Caco-2 (cell line): ENCODE measurements around the gene PNPLA8. TPM values are rescaled to one million over a fixed set of nuclear protein-coding genes. Genes with fewer than 3 reads are reported as not detected.

Experiments
- BruUV-seq: library from RNA; stranded (reverse); fragments of 400-500 nt; replicated peaks from 2 replicates; lab custom pipeline; 2021; lab: Mats Ljungman, UMichigan
- CTCF ChIA-PET: fragments of 300-600 bp; sonication (Branson Sonifier 250); formaldehyde crosslinking; loops from one replicate; lab custom pipeline; 2022; ENCODE audit warnings: antibody characterized with exemption; lab: Charles Lee
- POLR2A ChIA-PET: fragments of 300-600 bp; sonication (Branson Sonifier 250); formaldehyde crosslinking; loops from one replicate; lab custom pipeline; 2022; ENCODE audit warnings: antibody characterized with exemption; lab: Charles Lee
- DNase-seq, 2 experiments: peaks; one replicate each; pipeline versions ENCODE4 v3.0.0 to v3.0.0-alpha.2; 2020 to 2022
- H3K27me3 ChIP-seq: replicated peaks from 2 replicates; pipeline ENCODE4 v1.6.0; 2011; ENCODE audit warnings: low read length; ENCODE audit not compliant: control insufficient read depth, insufficient read depth
- H3K36me3 ChIP-seq: 2 replicates; pipeline ENCODE4 v1.5.1; 2011; ENCODE audit warnings: low read length; ENCODE audit not compliant: control insufficient read depth, insufficient read depth
- H3K4me1 ChIP-seq: fragments of 250-450 bp; sonication (Bioruptor Pico); 2 replicates; pipeline ENCODE4 v1.5.1; 2020; ENCODE audit warnings: mild to moderate bottlenecking
- H3K4me3 ChIP-seq: 2 replicates; pipeline ENCODE4 v1.5.1; 2011; ENCODE audit warnings: low read depth, mild to moderate bottlenecking, control low read depth, low read length
- H3K9me3 ChIP-seq: fragments of 250-450 bp; sonication (Bioruptor Pico); 2 replicates; pipeline ENCODE4 v1.5.1; 2020; ENCODE audit warnings: mild to moderate bottlenecking, moderate library complexity
- H3K27ac Mint-ChIP-seq: one replicate; pipeline ENCODE4 v1.8.0; 2022; ENCODE audit warnings: mixed read lengths; ENCODE audit not compliant: unreplicated experiment
- H3K27me3 Mint-ChIP-seq: one replicate; pipeline ENCODE4 v1.8.0; 2022; ENCODE audit warnings: mixed read lengths; ENCODE audit not compliant: insufficient read depth, unreplicated experiment
- H3K36me3 Mint-ChIP-seq: one replicate; pipeline ENCODE4 v1.8.0; 2022; ENCODE audit warnings: mild to moderate bottlenecking, mixed read lengths; ENCODE audit not compliant: insufficient read depth, unreplicated experiment
- H3K4me1 Mint-ChIP-seq: one replicate; pipeline ENCODE4 v1.8.0; 2022; ENCODE audit warnings: low read depth, mixed read lengths; ENCODE audit not compliant: unreplicated experiment
- H3K4me3 Mint-ChIP-seq: one replicate; pipeline ENCODE4 v1.8.0; 2022; ENCODE audit warnings: mild to moderate bottlenecking, moderate library complexity, mixed read lengths; ENCODE audit not compliant: unreplicated experiment
- H3K9me3 Mint-ChIP-seq: one replicate; pipeline ENCODE4 v1.8.0; 2022; ENCODE audit warnings: mixed read lengths; ENCODE audit not compliant: unreplicated experiment
- CTCF ChIP-seq, 2 experiments: fragments of 200-600 bp in 1 of 2; IDR thresholded peaks; 1 replicate in 1 of 2; 2 replicates in 1 of 2; pipeline versions ENCODE4 v1.5.1 to v1.8.0; 2011 to 2022; ENCODE audit warnings: antibody characterized with exemption in 1 of 2, control low read depth in 1 of 2, inconsistent platforms in 1 of 2, low read depth in 1 of 2, low read length in 1 of 2, mild to moderate bottlenecking in 1 of 2, moderate library complexity in 1 of 2; ENCODE audit not compliant: insufficient read depth in 1 of 2, severe bottlenecking in 1 of 2, unreplicated experiment in 1 of 2
- intact Hi-C: fragments of 100-400 bp; cut with micrococcal nuclease; formaldehyde crosslinking; loops from one replicate; pipeline ENCODE4 v1.10.0; 2022; ENCODE audit not compliant: unreplicated experiment
- total RNA-seq: library from RNA; stranded (reverse); gene quantifications from 2 replicates; pipeline ENCODE4 v1.2.3, GENCODE V29; 2022

PNPLA8 gene
- total RNA-seq, 1 experiment from 2014 or later, result 15.3 TPM

GRCh38 chr7:108497082-108497725, 28.7 kb downstream of the PNPLA8 start:
- no peak overlapping the region for H3K4me3 ChIP-seq
- Mint-ChIP-seq H3K27ac (no peak overlapping the region), H3K27me3 (no peaks in the 10 kb centered on the region), H3K4me1 (no peaks in the 10 kb centered on the region), H3K9me3 (no peaks in the 10 kb centered on the region), H3K4me3 (no peak overlapping the region), H3K36me3 (peaks cover 27% of the 10 kb centered on the region)
- no TSS peak for BruUV-seq
- H3K9me3 ChIP-seq, result no peaks in the 10 kb centered on the region
- intact Hi-C loops, result loop anchor here (1.0 kb wide), 4 partner anchors 37 to 383 kb away; no protein-coding TSS in a partner anchor
- no peaks in the 10 kb centered on the region for H3K36me3 ChIP-seq
- H3K4me1 ChIP-seq, result no peaks in the 10 kb centered on the region
- CTCF ChIA-PET, result interaction anchor here (1.0 to 1.2 kb wide), 10 partner anchors 13 to 383 kb away, joined by 3 to 7 read pairs (median 3); partner anchors contain the start of genes DNAJB9 and PNPLA8
- POLR2A ChIA-PET, result interaction anchor here (1.0 kb wide), 1 partner anchor 29 kb away, joined by 5 read pairs; the partner anchor contains the start of gene PNPLA8
- H3K27me3 ChIP-seq, result no peaks in the 10 kb centered on the region
- DNase-seq, result peak in 1 of 2 experiments; percentile 70
- TF ChIP-seq CTCF (IDR thresholded peaks at IDR 0.05; ENCODE audit: insufficient read depth in 1 of 2, low read depth in 1 of 2, low read length in 1 of 2, severe bottlenecking in 1 of 2, unreplicated experiment in 1 of 2), result peak; percentile 73 to 77

GRCh38 chr7:108492742-108493141, 33.2 kb downstream of the PNPLA8 start:
- intact Hi-C loops, result no loop called here
- Histone ChIP-seq H3K36me3 (no peaks in the 10 kb centered on the region), H3K9me3 (no peaks in the 10 kb centered on the region), H3K4me3 (no peak overlapping the region), H3K27me3 (no peaks in the 10 kb centered on the region), H3K4me1 (no peaks in the 10 kb centered on the region)
- no peak for TF ChIP-seq CTCF (IDR thresholded peaks at IDR 0.05; ENCODE audit: insufficient read depth in 1 of 2, low read depth in 1 of 2, low read length in 1 of 2, severe bottlenecking in 1 of 2, unreplicated experiment in 1 of 2)
- no TSS peak for BruUV-seq
- no peaks in the 10 kb centered on the region for H3K27me3 Mint-ChIP-seq
- no peak overlapping the region for H3K27ac Mint-ChIP-seq
- H3K4me3 Mint-ChIP-seq, result no peak overlapping the region
- POLR2A ChIA-PET, result no interaction called here
- CTCF ChIA-PET, result no interaction called here
- H3K9me3 Mint-ChIP-seq, result no peaks in the 10 kb centered on the region
- peaks cover 18% of the 10 kb centered on the region for H3K36me3 Mint-ChIP-seq
- no peaks in the 10 kb centered on the region for H3K4me1 Mint-ChIP-seq
- no peak for DNase-seq

GRCh38 chr7:108488768-108489538, 37.0 kb downstream of the PNPLA8 start:
- Histone ChIP-seq H3K27me3 (no peaks in the 10 kb centered on the region), H3K36me3 (no peaks in the 10 kb centered on the region), H3K9me3 (no peaks in the 10 kb centered on the region), H3K4me3 (no peak overlapping the region), H3K4me1 (no peaks in the 10 kb centered on the region)
- Mint-ChIP-seq H3K27ac (no peak overlapping the region), H3K27me3 (no peaks in the 10 kb centered on the region), H3K4me3 (no peak overlapping the region), H3K9me3 (no peaks in the 10 kb centered on the region), H3K36me3 (peaks cover 5% of the 10 kb centered on the region), H3K4me1 (no peaks in the 10 kb centered on the region)
- TF ChIP-seq CTCF (IDR thresholded peaks at IDR 0.05; ENCODE audit: insufficient read depth in 1 of 2, low read depth in 1 of 2, low read length in 1 of 2, severe bottlenecking in 1 of 2, unreplicated experiment in 1 of 2), result no peak
- POLR2A ChIA-PET, result no interaction called here
- no peak for DNase-seq
- BruUV-seq, result no TSS peak
- intact Hi-C loops, result no loop called here
- CTCF ChIA-PET, result no interaction called here
